ENCODE data around the gene ATF6. TPM values are rescaled to one million over a fixed set of nuclear protein-coding genes. Genes with fewer than 3 reads are reported as not detected.
"Not testable (repeated sequence)": the region's sequence is repeated elsewhere in the genome, so short reads cannot be mapped to it uniquely, and the experiment has no call there.

Gene ATF6
- total and polyA plus RNA-seq, 8 donors: 3.4 to 54.3 (median 13.5) TPM

GRCh38 chr1:161799792-161800191, 33.7 kb downstream of the ATF6 start:
- Histone ChIP-seq H3K27ac (no peak overlapping the region), H3K9me3 (no peaks in the 10 kb centered on the region), H3K4me3 (no peak overlapping the region), H3K4me1 (peaks cover 0 to 9% (median 2%) of the 10 kb centered on the region in 4 donors), H3K36me3 (peaks cover 25 to 91% (median 81%) of the 10 kb centered on the region in 4 donors), H3K27me3 (no peaks in the 10 kb centered on the region)
- no peak for TF ChIP-seq POLR2A (IDR thresholded peaks at IDR 0.05)
- TF ChIP-seq POLR2AphosphoS5 (IDR thresholded peaks at IDR 0.05): no peak
- no peak for TF ChIP-seq EP300 (IDR thresholded peaks at IDR 0.05)
- no peak for TF ChIP-seq CTCF (IDR thresholded peaks at IDR 0.05)
- intact Hi-C loops (cut with DNase I; ENCODE audit: low total_unique reads): no loop called here
- DNase-seq: no peak
- WGBS, 5 donors: 83 to 100% (median 97%) methylated on average over 1 of the region's 1 CpG

GRCh38 chr1:161801955-161802354, 35.8 kb downstream of the ATF6 start:
- H3K4me1 ChIP-seq: peaks cover 0 to 23% (median 11%) of the 10 kb centered on the region in 4 donors
- peaks cover 25 to 75% (median 66%) of the 10 kb centered on the region in 4 donors for H3K36me3 ChIP-seq
- WGBS, 5 donors: 63 to 79% (median 76%) methylated on average over 7 of the region's 7 CpGs
- no peak overlapping the region for H3K4me3 ChIP-seq
- no peak for DNase-seq
- intact Hi-C loops (cut with DNase I; ENCODE audit: low total_unique reads): no loop called here
- TF ChIP-seq POLR2A (IDR thresholded peaks at IDR 0.05) (no peak), CTCF (IDR thresholded peaks at IDR 0.05) (no peak), POLR2AphosphoS5 (IDR thresholded peaks at IDR 0.05) (no peak), EP300 (IDR thresholded peaks at IDR 0.05) (no peak)
- H3K9me3 ChIP-seq: no peaks in the 10 kb centered on the region
- H3K27me3 ChIP-seq: no peaks in the 10 kb centered on the region
- no peak overlapping the region for H3K27ac ChIP-seq

- no peak for TF ChIP-seq EP300 (IDR thresholded peaks at IDR 0.05)
- no peak for TF ChIP-seq CTCF (IDR thresholded peaks at IDR 0.05)
- Histone ChIP-seq H3K27me3 (no peaks in the 10 kb centered on the region), H3K4me3 (no peak overlapping the region), H3K4me1 (peaks cover 0 to 30% (median 14%) of the 10 kb centered on the region in 4 donors), H3K9me3 (no peaks in the 10 kb centered on the region), H3K36me3 (peaks cover 15 to 69% (median 56%) of the 10 kb centered on the region in 4 donors), H3K27ac (no peak overlapping the region)
- 72 to 82% (median 78%) methylated on average over 2 of the region's 2 CpGs for WGBS, 5 donors
- intact Hi-C loops (cut with DNase I; ENCODE audit: low total_unique reads): no loop called here
- DNase-seq: no peak
Measured at GRCh38 chr1:161803181-161803580, 37.1 kb downstream of the ATF6 start.

DNA sequence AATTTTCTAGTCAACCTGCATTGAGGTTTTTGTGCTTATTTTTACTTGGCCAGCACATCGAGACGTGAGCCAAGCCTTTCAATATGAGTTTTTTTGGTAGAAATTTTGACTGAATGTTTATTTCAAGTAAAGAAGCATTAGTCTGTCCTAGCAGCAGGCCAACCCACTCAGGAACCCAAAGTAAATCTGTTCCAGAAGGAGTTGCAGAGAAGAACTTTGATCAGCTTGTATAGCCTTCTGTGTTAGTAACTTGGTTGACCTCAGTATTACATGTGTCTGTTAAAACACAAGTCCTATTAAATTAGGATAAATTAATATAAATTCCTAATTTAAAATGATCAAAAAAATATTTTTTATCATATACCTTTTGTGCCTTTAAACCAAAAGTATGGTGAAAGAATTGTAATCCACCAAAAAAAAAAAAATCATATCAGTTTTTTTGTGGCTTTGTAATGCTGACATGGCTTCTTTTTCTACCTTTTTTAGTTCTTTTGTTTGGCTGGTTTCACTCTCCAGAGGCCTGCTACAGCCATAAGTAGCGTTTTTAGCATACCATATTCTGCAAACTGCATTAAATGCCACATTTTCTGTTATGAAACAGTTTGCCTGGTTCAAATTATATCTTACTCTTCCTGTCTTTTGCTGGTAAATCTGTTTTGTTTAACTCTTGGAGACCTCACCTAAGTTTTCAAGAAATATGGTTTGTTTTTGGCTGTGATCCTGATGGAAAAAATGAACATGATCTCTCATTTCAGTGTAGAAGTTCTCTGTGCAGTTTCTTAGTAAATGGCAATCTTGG, 39.5 kb downstream of the ATF6 start:
- peaks cover 12 to 62% (median 51%) of the 10 kb centered on the region in 4 donors for H3K36me3 ChIP-seq
- H3K4me3 ChIP-seq: no peak overlapping the region
- H3K4me1 ChIP-seq: peaks cover 0 to 30% (median 14%) of the 10 kb centered on the region in 4 donors
- 83 to 92% (median 86%) methylated on average over 3 of the region's 3 CpGs for WGBS, 5 donors
- no peaks in the 10 kb centered on the region for H3K27me3 ChIP-seq
- no peak for TF ChIP-seq CTCF (IDR thresholded peaks at IDR 0.05)
- TF ChIP-seq POLR2AphosphoS5 (IDR thresholded peaks at IDR 0.05): no peak
- no peak for TF ChIP-seq POLR2A (IDR thresholded peaks at IDR 0.05)
- TF ChIP-seq EP300 (IDR thresholded peaks at IDR 0.05): no peak
- peaks cover 0 to 8% (median 0%) of the 10 kb centered on the region in 4 donors for H3K9me3 ChIP-seq
- no peak overlapping the region for H3K27ac ChIP-seq
- peak in 1 of 2 donors; percentile 13 for DNase-seq
- intact Hi-C loops (cut with DNase I; ENCODE audit: low total_unique reads): no loop called here

- DNase-seq; H3K27ac ChIP-seq; H3K9me3 ChIP-seq; H3K4me3 ChIP-seq; intact Hi-C loops (cut with DNase I; ENCODE audit: low total_unique reads); H3K27me3 ChIP-seq: not testable (repeated sequence)
- peaks cover 0 to 27% (median 10%) of the 10 kb centered on the region in 4 donors for H3K4me1 ChIP-seq
- peaks cover 3 to 59% (median 43%) of the 10 kb centered on the region in 4 donors for H3K36me3 ChIP-seq
- 94 to 100% (median 98%) methylated on average over 2 of the region's 2 CpGs for WGBS, 5 donors
Measured at GRCh38 chr1:161809202-161809601, 43.1 kb downstream of the ATF6 start.

DNA sequence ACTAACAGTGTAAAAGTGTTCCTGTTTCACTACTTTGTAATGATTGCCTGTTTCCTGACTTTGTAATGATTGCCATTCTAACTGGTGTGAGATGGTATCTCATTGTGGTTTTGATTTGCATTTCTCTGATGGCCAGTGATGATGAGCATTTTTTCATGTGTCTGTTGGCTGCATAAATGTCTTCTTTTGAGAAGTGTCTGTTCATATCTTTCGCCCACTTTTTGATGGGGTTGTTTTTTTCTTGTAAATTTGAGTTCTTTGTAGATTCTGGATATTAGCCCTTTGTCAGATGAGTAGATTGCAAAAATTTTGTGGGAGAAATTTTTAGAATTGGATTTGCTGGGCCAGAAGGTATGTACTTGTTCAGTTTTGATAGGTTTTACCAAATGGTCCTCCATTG, 43.5 kb downstream of the ATF6 start:
- H3K27ac ChIP-seq; H3K4me3 ChIP-seq; intact Hi-C loops (cut with DNase I; ENCODE audit: low total_unique reads); DNase-seq; H3K9me3 ChIP-seq; H3K27me3 ChIP-seq: not testable (repeated sequence)
- H3K36me3 ChIP-seq: peaks cover 3 to 61% (median 43%) of the 10 kb centered on the region in 4 donors
- peaks cover 0 to 27% (median 10%) of the 10 kb centered on the region in 4 donors for H3K4me1 ChIP-seq
- WGBS, 5 donors: 91 to 100% (median 100%) methylated on average over 1 of the region's 1 CpG
